Neural cell (in vitro differentiated cells): ENCODE results near the gene TENT4B. TPM values are rescaled to one million over a fixed set of nuclear protein-coding genes. Genes with fewer than 3 reads are reported as not detected.

Experiments used
- polyA plus RNA-seq: library from polyadenylated mRNA; depleted of rRNA; stranded (reverse); fragments of >200 nt; gene quantifications from 2 replicates; pipeline ENCODE4 v1.2.3, GENCODE V29; 2014
- small RNA-seq, 3 experiments: library from RNA; depleted of rRNA; stranded (forward); fragments of <200 nt; gene quantifications; one replicate each; pipeline ENCODE3, GENCODE V24; 2012

The TENT4B gene
- polyA plus RNA-seq, 1 donor from 2014 or later, result 16.9 TPM

Small RNAs within 50 kb of the gene (small RNA-seq; reads per million reads assigned to genes)
- 0 to 0.03 (median 0) reads per million in 3 experiments for gene RF00156
- 0 reads per million in 3 experiments for gene RPL10P14

Other genes starting within 250 kb of the TENT4B start
- 40.5 and 44.2 TPM in 2 replicates for gene CNEP1R1, start 128.1 kb upstream of the TENT4B start, polyA plus RNA-seq
- gene HEATR3, start 87.3 kb upstream of the TENT4B start, polyA plus RNA-seq, result 50.0 and 50.5 TPM in 2 replicates
- gene ADCY7, start 113.2 kb downstream of the TENT4B start, polyA plus RNA-seq, result 2.0 and 4.5 TPM in 2 replicates
- gene BRD7, start 215.7 kb downstream of the TENT4B start, polyA plus RNA-seq, result 57.2 and 60.4 TPM in 2 replicates